Amygdala (tissue), 56 donors: ENCODE results near the gene SYNPO2L.
"Not testable (repeated sequence)": the region's sequence is repeated elsewhere in the genome, so short reads cannot be mapped to it uniquely, and the experiment has no call there.

ENCODE experiments used
- DNase-seq, 56 donors: peaks; one replicate each; lab custom pipeline; 2025; lab: John Stamatoyannopoulos, UW

SYNPO2L gene, protein sequence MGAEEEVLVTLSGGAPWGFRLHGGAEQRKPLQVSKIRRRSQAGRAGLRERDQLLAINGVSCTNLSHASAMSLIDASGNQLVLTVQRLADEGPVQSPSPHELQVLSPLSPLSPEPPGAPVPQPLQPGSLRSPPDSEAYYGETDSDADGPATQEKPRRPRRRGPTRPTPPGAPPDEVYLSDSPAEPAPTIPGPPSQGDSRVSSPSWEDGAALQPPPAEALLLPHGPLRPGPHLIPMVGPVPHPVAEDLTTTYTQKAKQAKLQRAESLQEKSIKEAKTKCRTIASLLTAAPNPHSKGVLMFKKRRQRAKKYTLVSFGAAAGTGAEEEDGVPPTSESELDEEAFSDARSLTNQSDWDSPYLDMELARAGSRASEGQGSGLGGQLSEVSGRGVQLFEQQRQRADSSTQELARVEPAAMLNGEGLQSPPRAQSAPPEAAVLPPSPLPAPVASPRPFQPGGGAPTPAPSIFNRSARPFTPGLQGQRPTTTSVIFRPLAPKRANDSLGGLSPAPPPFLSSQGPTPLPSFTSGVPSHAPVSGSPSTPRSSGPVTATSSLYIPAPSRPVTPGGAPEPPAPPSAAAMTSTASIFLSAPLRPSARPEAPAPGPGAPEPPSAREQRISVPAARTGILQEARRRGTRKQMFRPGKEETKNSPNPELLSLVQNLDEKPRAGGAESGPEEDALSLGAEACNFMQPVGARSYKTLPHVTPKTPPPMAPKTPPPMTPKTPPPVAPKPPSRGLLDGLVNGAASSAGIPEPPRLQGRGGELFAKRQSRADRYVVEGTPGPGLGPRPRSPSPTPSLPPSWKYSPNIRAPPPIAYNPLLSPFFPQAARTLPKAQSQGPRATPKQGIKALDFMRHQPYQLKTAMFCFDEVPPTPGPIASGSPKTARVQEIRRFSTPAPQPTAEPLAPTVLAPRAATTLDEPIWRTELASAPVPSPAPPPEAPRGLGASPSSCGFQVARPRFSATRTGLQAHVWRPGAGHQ

DNA sequence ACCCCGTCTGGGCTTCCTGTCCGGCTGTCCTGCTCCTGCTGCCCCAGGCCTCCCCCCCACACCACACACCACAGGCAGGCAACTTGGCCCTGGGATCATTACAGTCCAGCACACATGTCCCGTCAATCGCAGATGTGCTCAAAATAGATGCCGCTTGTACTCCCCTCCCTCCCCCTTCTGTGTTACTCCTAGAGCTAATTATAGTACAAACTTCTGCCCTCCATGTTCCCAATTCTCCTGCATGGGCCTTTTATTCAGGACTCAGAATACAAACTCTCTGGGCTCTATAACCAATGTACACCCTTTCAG is at the start of gene SYNPO2L:
SYNPO2L (minus strand) TSS at position 40 of the 309 bp plus-strand sequence. CDS start 107 bp downstream, outside the sequence.
- no peak for DNase-seq

DNA sequence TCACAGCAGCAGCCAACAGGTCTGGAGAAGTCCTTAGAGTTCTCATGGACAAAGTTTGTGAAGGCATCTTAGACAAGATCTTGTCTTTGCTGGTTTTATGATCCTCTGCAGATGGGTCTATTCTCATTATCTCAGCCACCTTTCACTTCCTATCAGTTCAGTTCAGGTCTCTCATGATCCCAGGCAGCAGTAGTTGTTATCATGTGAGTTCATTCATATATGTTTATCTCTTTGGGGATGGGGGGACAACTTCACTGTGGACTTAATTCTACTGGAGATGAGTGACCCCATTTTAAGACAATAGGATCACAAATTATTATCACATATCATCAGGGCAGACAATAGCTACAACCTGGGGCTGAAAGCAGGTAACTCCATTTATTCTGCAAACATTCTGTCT is 48.1 kb upstream of the SYNPO2L start:
- not testable (repeated sequence) for DNase-seq

DNA sequence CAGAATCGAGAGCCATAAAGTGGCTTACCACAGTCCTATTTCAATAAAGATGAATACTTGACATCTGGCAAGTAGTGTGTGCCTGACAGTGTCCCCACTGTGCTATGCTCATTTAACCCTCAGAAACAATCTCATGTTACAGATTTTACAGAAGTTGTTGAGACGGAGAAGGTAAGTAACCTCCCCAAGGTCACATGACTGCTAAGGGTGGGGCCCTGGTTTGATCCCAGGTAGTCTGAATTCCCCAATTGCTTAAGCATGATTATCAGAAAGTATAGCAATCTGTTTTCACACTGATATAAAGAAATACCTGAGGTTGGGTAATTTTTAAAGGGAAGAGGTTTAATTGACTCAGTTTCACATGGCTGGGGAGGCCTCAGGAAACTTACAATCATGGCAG is 43.0 kb upstream of the SYNPO2L start:
- DNase-seq, result not testable (repeated sequence)

DNA sequence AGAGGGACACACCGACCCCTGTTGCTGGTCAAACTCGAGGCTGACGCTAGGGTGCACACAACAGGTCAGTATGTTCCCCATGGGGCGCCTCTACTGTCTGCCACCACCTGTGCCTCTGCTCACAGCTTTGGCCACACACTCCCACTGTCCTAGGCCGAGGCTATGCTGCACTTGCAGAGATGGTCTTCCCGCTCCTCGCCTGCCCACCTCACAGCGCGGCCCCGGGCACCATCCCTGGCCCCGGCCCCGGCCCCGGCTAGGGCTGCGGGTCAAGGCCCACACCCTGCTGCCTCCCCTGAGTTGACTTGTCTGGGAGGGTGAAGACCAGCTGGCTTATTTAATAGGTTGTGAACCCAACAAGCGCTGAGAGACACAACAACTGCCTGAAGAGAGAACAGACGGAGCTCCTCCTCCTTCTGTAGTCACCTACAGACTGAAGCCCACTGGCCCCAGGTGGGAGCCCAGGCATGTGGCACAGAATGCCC is 41.9 kb upstream of the SYNPO2L start, which contains the start of gene AGAP5:
AGAP5 (minus strand) TSS at position 435 of the 485 bp plus-strand sequence; CDS start at position 81, 354 bp downstream.
- not testable (repeated sequence) for DNase-seq

DNA sequence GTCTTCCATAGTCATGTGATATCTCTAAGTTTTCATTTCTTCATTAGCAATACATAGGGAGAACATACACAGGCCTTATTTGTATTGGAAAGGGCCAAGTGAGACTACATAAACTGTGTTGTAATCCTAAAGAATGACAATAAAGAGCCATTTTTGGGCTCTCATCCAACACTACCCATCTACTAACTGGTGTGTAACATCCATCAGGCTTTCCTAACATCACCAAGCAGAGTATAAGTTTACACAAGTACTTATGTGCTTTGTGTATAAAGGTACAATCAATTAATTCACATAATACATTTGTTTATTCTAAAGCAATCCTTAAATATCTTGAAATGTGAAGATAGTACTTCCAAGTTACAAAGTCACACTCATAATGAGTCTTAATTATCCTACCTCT is 39.5 kb upstream of the SYNPO2L start:
- DNase-seq, result not testable (repeated sequence)

DNA sequence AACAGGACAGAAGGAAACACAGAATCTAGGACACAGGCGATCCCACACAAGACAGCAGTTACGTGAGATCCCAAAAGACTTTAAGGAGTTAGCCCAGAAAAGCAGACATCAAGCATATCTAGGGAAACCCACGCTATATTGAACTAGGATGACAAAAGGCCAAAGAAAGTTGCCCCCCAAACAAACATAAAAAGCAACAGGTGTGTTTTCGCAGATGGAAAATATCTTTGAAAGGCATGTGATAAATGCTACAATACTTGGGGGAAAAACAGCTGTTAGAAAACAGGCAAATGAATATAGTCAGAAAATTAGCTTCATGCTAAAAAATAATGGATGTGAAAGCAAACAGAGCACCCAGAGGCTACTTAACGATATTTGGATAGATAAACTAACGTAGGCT is 34.9 kb upstream of the SYNPO2L start:
- DNase-seq, result not testable (repeated sequence)

DNA sequence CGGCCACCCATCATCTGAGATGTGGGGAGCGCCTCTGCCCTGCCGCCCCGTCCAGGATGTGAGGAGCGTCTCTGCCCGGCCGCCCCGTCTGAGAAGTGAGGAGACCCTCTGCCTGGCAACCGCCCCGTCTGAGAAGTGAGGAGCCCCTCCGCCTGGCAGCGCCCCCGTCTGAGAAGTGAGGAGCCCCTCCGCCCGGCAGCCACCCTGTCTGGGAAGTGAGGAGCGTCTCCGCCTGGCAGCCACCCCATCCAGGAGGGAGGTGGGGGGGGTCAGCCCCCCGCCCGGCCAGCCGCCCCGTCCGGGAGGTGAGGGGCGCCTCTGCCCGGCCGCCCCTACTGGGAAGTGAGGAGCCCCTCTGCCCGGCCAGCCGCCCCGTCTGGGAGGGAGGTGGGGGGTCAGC is 33.8 kb upstream of the SYNPO2L start:
- not testable (repeated sequence) for DNase-seq

DNA sequence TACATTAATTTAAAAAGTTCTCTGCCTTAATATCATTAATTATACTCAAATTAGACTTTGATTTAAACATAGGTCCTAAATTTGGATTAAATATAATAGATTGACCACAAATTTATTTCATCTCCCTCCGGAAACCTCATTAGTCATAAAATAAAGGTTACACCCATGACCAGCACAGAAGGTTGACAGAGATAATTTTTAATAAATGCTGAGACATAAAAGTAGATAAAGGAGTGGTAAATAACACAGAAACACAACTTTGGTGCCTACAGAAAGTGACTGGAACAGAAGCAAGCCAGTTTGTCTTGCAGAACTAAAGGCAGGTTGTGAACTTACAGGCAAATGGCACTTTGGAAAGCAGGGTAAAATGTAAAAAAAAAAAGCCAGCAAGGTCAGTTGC is 31.8 kb upstream of the SYNPO2L start:
- DNase-seq, result not testable (repeated sequence)

DNA sequence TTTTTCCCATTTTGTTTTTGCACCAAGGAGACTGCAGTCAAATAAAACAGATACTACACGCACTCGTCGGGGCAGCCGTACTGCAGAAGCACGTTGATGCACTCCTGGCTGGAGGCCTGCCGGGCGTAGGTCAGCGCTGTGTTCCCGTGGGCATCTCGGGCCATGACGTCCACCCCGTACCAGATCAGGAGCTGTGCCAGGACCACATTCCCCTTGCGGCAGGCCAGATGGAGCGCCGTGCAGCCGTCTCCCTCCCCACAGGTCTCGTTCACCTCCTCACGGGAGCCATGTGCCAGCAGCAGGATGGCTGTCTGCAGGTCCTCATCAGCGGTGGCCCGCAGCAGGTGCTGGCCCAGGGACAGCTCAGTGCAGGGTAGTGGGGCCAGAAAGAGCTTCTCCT is 18.7 kb upstream of the SYNPO2L start:
- not testable (repeated sequence) for DNase-seq

DNA sequence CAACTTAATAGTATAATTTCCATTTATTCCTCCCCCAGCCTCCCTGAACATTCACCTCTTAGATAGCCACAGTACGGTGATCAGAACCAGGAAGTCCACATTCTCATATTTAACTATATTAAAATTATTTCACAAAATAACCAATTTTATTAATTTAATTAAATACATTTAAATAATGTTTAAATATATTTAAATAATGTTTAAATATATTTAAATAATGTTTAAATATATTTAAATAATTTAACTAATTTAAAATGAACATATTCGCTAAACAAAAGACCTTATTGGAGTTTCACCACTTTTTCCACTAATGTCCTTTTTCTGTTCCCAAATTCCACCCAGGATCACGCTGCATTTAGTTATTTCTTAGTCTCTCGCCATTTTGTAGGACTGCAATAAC is 12.5 kb upstream of the SYNPO2L start:
- not testable (repeated sequence) for DNase-seq

DNA sequence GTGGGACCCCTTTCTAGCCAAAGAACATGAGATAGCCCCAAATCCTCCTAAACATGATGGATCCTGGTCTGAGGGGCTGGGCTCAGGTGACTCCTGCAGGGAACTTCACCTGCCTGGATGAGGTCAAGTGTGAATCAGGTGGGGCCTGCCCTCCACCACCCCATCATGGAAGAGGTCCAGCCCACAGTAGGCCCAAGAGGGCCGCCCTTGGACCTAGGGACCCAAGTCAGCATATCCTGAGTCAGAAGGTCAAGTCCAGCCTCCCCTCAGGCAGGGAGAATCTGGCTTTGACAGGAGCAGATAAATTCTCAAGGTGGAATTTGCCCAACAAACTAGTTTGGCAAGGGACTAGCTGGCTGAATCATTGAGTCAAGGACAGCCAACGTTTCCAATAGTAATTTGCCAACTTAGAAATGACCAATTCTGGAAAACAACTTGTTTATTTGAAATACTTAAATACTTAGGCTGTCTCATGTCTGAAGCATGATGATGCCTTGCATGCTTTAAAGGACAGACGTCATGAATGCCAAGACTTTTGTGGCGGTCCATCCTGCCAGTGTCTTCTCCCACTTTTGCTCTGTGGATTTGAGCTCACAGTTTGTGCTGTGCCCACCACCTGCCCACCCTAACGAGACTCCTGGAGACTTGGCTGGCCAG is 10.5 kb upstream of the SYNPO2L start:
- DNase-seq, result not testable (repeated sequence)

DNA sequence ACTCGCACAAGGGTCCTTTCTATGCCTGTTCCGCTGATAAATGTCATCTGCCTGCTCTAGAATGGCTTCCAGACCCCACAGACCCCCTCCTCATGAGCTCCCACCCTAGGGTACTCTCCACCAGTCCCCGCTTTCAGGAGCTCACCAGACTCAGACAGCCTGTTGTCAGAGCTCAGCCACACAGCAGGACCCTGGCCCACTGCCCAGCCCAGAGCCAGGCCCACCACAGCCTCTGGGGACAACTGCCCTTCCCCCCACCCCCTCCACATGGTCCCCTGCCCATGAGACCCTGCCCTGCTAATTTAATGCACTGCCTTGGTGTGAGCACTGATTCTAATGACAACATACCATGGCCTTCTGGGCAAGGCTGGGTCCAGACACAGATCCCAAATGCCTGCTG is 9.8 kb upstream of the SYNPO2L start:
- not testable (repeated sequence) for DNase-seq

DNA sequence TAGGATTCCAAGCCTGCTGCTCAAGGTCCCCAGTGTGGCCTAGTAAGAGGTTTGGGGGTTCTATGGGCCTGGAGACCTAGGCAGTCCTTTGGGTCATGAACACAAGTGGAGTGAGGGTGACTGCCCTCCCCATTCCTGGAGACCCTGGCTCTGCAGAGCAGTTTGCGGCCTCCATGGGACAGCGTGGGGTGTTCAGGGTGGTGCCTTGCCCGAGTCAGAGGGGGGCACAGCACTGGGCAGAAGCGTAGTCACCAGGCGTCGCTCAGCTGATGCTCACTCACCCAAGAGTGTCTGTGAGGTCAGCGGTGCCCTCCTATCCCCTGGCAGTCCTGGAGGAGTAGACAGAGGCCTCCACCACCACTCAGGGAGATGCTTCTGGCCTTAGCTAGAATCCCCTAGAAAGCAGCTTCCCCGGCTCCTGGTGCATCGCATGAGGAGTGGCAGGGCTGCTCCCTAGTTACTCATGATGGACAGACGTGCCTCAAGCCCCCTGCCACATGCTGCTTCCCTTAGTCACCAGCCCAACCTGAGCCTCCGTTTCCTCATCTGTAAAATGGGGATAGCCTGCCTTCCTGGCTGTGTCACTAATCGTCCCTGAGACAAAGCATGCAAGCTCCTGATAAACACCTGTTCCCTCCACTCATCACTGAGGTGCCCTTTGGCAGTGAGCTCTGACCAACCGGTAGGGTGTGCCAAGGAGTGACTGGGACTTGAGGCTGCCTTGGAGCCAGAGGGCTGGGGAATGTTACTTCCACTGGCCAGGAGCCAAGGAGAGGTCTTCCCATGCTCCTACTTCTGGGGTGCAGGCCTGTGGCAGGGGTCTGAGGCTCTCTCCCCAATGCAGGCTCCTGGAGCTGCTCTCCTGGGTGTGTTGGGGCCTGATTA is 8.6 kb upstream of the SYNPO2L start:
- not testable (repeated sequence) for DNase-seq

DNA sequence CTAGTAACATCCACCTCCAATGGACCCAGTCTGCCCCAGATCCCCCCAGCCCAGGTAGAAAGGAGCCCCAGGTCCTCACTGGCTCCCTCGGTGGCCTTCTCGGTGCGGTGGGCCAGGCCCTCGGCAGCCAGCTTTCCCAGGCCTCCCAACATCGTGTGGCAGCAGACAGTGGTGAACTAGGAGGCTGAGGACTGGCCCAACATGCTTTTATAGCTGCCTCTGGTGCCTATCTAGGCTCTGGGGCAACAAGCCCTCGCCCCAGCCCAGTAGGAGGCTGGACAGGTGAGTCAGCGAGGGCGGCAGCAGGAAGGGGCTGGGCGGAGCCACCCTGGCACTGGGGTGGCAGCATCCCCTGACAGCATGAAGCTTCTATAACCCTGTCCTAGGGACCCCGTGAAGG is 7.8 kb upstream of the SYNPO2L start:
- not testable (repeated sequence) for DNase-seq

DNA sequence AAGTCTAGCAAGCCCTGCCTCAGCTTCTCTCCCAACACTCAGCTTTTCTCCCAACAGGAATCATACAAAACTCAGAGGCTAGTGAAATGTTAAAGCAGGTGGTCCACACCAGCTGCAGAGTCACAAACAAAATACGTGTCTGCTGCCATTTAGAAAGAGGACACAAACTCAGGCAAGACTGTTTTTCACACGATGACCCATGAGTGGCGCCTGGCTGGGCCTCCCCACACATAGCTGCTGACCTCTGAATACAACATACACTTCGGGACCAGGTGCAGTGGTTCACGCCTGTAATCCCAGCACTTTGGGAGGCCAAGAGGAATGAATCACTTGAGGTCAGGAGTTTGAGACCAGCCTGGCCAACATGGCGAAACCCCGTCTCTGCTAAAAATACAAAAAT is 6.9 kb upstream of the SYNPO2L start:
- not testable (repeated sequence) for DNase-seq

DNA sequence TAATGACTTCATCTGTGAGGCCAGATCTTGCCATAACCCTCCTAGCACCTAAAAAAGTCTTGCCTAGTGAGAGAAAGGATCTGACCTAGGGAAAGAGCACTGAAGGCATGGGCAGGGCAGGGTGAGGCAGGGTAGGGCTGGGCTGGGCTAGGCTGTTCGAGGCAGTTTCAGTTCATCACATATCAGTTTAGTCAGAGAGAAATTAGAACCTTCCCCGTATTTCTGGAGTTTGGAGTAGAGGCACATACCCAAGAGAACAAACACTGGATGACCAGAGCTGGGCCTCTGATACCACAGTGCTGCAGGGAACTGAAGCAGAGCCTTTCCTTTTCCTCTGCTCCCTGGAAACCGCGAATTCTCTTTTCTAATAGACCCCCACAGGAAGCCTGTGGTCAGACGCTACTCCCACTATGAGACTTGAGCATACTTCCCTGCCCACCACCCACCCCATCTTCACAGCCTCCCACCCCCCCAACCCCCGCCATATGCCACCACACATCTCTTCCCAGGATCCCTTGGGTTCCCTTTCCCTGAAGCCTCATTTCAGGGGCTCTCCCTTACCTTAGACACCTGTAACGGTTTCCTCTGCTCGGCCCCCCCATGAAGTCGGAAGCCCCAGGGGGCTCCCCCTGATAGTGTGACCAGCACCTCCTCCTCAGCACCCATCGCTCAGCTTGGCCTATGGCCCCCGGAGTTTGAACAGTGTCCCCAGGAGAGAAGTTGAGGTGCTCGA is 406 bp downstream of the SYNPO2L start:
- no peak for DNase-seq

DNA sequence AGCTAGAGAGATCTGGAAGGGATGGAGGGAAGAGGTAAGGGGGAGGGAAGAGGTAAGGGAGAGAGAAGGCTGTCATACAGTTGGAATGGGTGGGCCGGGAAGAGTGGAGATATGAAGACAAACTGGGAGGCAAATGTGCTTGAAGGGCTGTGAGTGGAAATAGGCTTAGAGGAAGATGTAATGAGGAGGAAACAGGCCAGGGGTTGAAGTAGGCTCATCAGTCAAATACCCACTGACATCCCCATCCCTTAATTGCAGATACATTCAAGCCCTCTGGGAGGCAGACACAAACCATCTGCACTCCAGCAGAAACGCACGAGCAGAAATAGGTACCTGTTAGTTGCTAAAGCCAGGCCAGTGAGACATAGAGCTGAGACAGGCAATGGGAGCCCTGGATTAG is 2.1 kb downstream of the SYNPO2L start:
- no peak for DNase-seq

DNA sequence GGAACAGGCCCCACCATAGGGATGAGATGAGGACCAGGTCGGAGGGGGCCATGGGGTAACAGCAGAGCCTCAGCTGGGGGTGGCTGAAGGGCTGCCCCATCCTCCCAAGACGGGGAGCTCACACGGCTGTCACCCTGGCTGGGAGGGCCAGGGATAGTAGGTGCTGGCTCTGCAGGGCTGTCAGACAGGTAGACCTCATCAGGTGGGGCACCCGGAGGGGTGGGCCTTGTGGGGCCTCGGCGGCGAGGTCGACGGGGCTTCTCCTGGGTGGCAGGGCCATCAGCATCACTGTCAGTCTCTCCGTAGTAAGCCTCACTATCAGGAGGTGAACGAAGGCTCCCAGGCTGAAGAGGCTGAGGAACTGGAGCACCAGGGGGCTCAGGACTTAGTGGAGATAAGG is 2.6 kb downstream of the SYNPO2L start:
- DNase-seq, result no peak
